NCI-H2107 treated with DMSO at 0.1 percent for 48 hours (cell line): ENCODE results near the gene BST1.
A peak's percentile ranks its signal among the peaks of the same experiment; 100 is the strongest.

Experiments used
- DNase-seq: peaks from one replicate; lab custom pipeline; 2025; ENCODE audit not compliant: unreplicated experiment; lab: John Stamatoyannopoulos, UW

The BST1 gene

GRCh38 chr4:15702941-15703403 lies at the start of gene BST1:
Gene BST1 (plus strand): TSS chr4:15703065. CDS start chr4:15703145, 80 bp downstream.
- DNase-seq, result no peak

GRCh38 chr4:15653420-15653819 lies 49.4 kb upstream of the BST1 start:
- no peak for DNase-seq

- DNase-seq, result no peak
These were observed 48.8 kb upstream of the BST1 start for GRCh38 chr4:15653864-15654592.

GRCh38 chr4:15654593-15655222 lies 48.2 kb upstream of the BST1 start:
- DNase-seq, result no peak

- DNase-seq, result peak; percentile 26
These were observed 47.4 kb upstream of the BST1 start, which contains the start of gene FBXL5 for GRCh38 chr4:15655223-15656037. Gene FBXL5 (minus strand): TSS chr4:15655357. CDS start chr4:15655287, 70 bp downstream.

- no peak for DNase-seq
These were observed 46.8 kb upstream of the BST1 start for GRCh38 chr4:15656038-15656470.

GRCh38 chr4:15657366-15657765 lies 45.5 kb upstream of the BST1 start:
- DNase-seq, result no peak

- no peak for DNase-seq
These were observed 44.6 kb upstream of the BST1 start for GRCh38 chr4:15658136-15658770.

GRCh38 chr4:15658781-15659180 lies 44.1 kb upstream of the BST1 start:
- DNase-seq, result no peak

- no peak for DNase-seq
These were observed 42.9 kb upstream of the BST1 start for GRCh38 chr4:15659768-15660570.

GRCh38 chr4:15665753-15666365 lies 37.0 kb upstream of the BST1 start:
- DNase-seq, result no peak

GRCh38 chr4:15667006-15667405 lies 35.9 kb upstream of the BST1 start:
- DNase-seq, result no peak

GRCh38 chr4:15668566-15669435 lies 34.1 kb upstream of the BST1 start:
- DNase-seq, result no peak

GRCh38 chr4:15670576-15670975 lies 32.3 kb upstream of the BST1 start:
- DNase-seq, result no peak

- DNase-seq, result no peak
These were observed 30.8 kb upstream of the BST1 start for GRCh38 chr4:15672101-15672500.

GRCh38 chr4:15673337-15673736 lies 29.5 kb upstream of the BST1 start:
- no peak for DNase-seq

- no peak for DNase-seq
These were observed 28.8 kb upstream of the BST1 start for GRCh38 chr4:15674046-15674445.

GRCh38 chr4:15674926-15675325 lies 27.9 kb upstream of the BST1 start:
- DNase-seq, result no peak

- DNase-seq, result no peak
These were observed 27.5 kb upstream of the BST1 start for GRCh38 chr4:15675356-15675755.
